ENCODE measurements around the gene CCL5.

The CCL5 gene

DNA sequence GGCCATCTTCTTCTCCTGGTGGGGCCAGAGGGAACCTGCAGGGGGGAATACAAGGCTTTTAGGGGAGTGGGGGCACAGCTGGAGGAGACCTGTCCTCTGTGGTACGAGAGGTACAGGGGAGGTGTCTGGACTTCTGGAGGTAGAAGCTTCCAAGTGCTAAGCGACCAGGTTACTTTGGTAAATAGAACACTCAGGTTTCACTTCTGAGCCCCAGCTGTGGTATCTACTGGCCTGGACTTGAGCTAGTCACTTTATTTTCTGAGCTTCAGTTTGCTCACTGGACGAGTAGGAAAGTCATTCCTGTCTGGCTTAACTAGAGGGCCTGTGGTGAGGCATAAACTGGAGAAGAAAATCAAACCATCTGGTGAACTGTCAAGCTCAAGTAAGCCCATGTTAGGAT, 11.4 kb downstream of the CCL5 start, which contains the start of gene HEATR9:
Gene HEATR9 (minus strand): TSS at position 155 of the 400 bp plus-strand sequence. CDS start 149 bp downstream, at position 6.
- DNase-seq (ENCODE audit: low read depth in 2 of 2) = no peak

- no peak for DNase-seq (ENCODE audit: low read depth in 2 of 2)
Observed at GRCh38 chr17:35867574-35867973, 12.6 kb downstream of the CCL5 start.

GRCh38 chr17:35866341-35866950, 13.7 kb downstream of the CCL5 start:
- DNase-seq (ENCODE audit: low read depth in 2 of 2) = no peak

DNA sequence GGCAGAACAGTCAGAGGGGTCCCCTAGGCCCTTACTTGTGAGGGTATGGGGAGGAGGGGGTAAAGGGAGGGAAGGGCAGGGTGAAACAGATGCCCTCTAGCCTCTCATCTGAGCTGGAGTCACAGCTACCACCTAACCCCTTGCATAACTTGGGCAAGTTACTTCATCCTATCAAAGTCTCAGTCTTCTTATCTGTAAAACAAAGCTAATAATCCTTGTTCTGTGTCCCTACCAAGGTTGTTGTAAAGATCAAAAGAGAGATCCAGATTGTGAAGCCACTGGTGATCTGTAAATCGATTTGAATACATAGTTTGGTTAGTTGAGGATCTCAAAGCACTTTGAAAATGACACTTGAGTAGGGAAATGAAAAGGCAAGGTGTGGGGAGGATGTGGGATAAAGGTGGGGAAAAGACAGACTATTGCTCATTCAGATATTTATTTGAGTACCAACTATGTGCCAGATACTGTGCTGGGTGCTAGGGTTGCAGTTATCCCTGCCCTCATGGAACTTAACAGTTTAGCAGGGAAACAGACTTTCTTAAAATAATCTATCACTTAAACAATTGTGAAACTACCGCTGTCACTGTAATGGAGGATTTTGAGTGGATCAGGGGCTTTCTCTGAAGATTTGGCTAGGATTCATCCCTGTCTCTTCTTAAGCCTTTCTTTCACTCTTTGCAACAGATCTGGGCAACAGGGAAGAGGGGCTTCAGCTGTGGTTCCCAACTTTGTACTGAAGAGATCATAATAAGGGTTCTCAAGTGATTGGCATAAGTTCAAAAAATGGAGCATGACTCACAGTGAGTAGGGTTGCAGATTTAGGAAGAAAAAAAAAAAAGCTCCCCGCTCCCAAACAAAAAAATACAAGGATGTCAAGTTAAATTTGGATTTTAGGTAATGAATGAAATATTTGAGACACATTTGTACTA, 14.5 kb downstream of the CCL5 start:
- DNase-seq (ENCODE audit: low read depth in 2 of 2) = no peak

DNA sequence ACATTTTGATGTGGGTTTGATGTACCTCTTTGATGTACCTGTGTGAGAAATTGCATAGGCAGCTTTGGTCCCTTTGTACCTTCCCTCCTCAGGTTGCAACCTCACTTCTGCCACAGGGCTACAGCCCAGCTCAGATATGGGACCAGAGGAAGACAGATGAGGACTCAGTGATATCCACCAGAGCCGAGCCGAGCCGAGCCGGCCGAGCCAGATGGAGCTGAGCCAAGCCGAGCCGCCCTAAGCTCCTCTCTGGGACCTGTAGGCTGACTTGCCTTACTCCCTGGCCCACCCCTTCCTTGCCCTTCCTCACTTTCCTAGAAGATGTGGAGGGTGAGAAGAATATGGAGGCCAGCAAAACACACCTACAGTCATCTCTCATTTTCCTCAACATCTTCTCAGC, 15.3 kb downstream of the CCL5 start:
- DNase-seq (ENCODE audit: low read depth in 2 of 2) = no peak

DNA sequence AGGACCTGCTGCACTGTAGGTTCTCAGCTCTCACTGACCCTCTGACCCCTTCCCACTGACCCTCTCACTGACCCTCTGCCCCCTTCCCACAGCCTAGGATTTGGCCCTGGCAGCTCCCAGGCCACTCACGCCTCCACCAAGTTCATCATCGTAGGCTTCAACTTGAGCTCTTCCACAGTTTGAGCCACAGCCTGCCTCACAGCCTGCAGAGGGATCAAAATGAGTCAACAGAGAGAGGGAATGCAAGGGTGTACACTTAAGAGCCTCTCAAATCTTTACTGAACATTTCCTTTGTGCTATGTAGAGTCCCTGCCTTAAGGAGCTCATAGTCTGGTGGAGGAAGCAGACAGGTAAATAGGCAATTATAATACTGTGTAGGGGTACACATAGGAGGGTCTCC, 23.6 kb downstream of the CCL5 start:
- DNase-seq (ENCODE audit: low read depth in 2 of 2) = no peak

- no peak for DNase-seq (ENCODE audit: low read depth in 2 of 2)
Observed at GRCh38 chr17:35855965-35856364, 24.2 kb downstream of the CCL5 start.

DNA sequence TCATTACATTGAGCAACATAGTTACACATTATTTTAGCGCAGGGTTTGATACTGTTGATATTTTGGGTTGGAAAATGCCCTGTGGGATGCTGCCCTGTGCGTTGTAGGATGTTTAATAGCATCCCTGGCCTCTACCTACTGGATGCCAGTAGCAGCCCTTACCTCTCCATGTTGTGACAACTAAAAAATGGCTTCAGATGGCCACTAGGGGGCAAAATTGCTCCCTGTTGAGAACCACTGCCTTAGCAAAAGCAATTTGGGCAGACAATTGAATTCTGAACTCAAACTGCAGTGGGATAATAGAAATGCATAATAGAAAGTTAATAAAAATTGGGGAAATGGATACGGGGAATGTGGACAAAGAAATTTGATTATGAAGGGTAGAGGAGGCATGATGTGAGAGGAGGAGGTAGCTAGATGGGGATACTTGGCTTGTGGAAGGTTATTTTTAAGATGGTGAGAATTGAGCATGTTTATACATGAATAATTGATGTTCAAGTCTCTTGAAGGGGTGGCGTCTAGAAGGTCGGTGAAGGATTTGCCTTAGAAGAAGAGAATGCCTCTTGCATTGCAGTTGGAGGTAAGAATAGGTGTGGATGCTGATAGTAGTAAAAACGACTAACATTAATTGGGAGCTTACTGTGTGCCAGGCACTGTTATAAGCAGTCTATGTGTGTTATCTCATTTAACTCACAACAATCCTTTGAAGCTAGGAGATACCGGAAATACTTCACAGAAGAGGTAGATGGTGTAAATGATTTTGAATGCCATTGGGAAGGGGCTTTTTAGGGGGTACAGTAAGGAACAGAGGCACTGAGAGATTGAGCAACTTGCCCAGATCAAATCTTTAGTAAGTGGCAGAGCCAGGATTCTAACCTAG, 30.5 kb downstream of the CCL5 start:
- DNase-seq (ENCODE audit: low read depth in 2 of 2) = peak; percentile 28 to 29

- no peak for DNase-seq (ENCODE audit: low read depth in 2 of 2)
Observed at GRCh38 chr17:35847633-35848373, 32.4 kb downstream of the CCL5 start.

GRCh38 chr17:35847006-35847405, 33.2 kb downstream of the CCL5 start:
- no peak for DNase-seq (ENCODE audit: low read depth in 2 of 2)

DNA sequence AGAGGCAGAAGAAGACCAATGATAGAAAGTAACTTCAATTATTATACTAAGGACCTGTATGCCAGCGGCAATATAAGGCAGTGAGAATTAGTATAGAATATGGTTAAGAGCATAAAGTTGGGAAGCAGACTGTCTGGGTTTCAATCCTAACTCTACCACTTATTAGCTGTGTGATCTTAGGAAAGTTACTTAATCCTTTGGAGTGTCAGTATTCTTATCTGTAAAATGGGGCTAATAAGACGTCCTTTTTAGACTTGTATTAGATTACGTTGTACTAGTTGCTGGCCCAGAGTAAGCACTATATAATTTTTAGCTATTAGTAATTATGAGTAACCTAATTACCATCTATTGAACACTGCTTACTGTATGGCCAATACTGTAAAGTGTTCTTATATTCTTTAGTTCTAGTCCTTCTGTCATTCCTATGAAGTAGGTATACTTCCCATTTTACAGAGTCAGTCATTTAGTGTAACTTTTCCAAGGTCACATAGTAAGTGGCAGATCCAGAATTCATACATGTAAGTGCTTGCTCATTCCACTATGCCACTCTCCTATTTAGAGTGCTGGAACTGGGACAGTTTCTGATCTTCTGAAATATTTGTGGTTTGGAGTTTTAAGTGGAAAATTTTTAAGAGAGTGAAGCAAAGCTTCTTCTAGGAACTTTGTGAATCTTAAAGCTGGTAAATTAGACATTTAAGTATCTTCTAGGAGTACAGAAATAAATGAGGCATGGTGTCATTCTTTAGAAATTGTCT, 33.9 kb downstream of the CCL5 start:
- no peak for DNase-seq (ENCODE audit: low read depth in 2 of 2)

GRCh38 chr17:35844547-35844946, 35.6 kb downstream of the CCL5 start:
- no peak for DNase-seq (ENCODE audit: low read depth in 2 of 2)

GRCh38 chr17:35843698-35844097, 36.5 kb downstream of the CCL5 start:
- DNase-seq (ENCODE audit: low read depth in 2 of 2) = no peak

DNA sequence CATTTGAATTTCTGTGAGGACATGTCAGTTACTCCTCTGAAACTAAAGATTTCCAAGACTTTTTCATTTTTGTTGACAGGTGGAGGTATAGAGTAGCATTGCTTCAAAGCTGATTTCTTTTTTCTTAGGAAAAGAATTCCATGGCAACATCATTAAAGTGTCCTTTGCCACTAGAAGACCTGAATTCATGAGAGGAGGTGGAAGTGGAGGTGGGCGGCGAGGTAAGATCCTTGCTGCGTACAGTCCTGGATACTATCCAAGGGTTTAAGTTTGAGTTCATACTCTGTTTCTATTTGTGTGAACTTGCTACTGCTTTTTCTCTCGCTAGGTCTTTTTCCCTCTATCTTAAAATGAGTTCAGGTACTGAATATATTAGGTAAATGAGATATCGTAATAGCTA, 37.9 kb downstream of the CCL5 start:
- DNase-seq (ENCODE audit: low read depth in 2 of 2) = no peak

- no peak for DNase-seq (ENCODE audit: low read depth in 2 of 2)
Observed at GRCh38 chr17:35841505-35841904, 38.7 kb downstream of the CCL5 start.

GRCh38 chr17:35841101-35841500, 39.1 kb downstream of the CCL5 start:
- no peak for DNase-seq (ENCODE audit: low read depth in 2 of 2)

DNA sequence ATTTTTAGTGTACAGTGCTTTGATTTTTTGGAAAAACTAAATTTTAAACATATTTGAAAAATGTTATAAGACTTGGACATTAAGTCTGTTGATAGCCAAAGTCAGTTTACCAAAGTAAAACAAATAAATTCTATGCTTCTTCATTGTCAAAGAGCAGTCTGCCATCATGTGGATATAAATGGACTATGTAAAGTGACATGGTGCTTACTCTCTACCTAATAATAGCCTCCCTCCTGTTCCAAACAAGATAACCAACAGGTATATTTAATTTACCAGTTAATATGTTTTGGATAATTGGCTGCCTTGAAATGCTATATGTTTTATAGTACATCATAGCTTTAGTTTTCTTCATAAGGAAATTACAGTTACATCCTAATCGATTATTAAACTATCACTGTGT, 55.0 kb downstream of the CCL5 start:
- no peak for DNase-seq (ENCODE audit: low read depth in 2 of 2)

Data from activated CD8-positive, alpha-beta memory T cell treated with anti-CD3 and anti-CD28 coated beads for 4 hours (primary cell).